ENCODE measurements around the gene C1orf159.

The C1orf159 gene

GRCh38 chr1:1058088-1058905 is 57.6 kb downstream of the C1orf159 start:
- TF ChIP-seq ZBTB7A (IDR thresholded peaks at IDR 0.05; ENCODE audit: low read depth) (no peak), EGR1 (IDR thresholded peaks at IDR 0.05) (peak; percentile 85)

GRCh38 chr1:1055841-1056736 is 59.8 kb downstream of the C1orf159 start:
- no peak for TF ChIP-seq TEAD4 (IDR thresholded peaks at IDR 0.05)
- TF ChIP-seq EGR1 (IDR thresholded peaks at IDR 0.05): no peak
- TF ChIP-seq FOXM1 (IDR thresholded peaks at IDR 0.05; ENCODE audit: borderline replicate concordance, low read depth): no peak
- no peak for TF ChIP-seq CREB1 (IDR thresholded peaks at IDR 0.05; ENCODE audit: low read depth)

GRCh38 chr1:1054971-1055370 is 60.9 kb downstream of the C1orf159 start:
- no peak for TF ChIP-seq CREB1 (IDR thresholded peaks at IDR 0.05; ENCODE audit: low read depth)
- TF ChIP-seq MAX (IDR thresholded peaks at IDR 0.05): no peak
- TF ChIP-seq USF1 (IDR thresholded peaks at IDR 0.05): no peak
- TF ChIP-seq YY1 (IDR thresholded peaks at IDR 0.05; ENCODE audit: low read depth): no peak
- no peak for TF ChIP-seq FOXM1 (IDR thresholded peaks at IDR 0.05; ENCODE audit: borderline replicate concordance, low read depth)
- no peak for TF ChIP-seq ZBTB7A (IDR thresholded peaks at IDR 0.05; ENCODE audit: low read depth)
- no peak for TF ChIP-seq TAF1 (IDR thresholded peaks at IDR 0.05; ENCODE audit: low read depth)
- TF ChIP-seq REST (IDR thresholded peaks at IDR 0.05; ENCODE audit: low read depth): no peak
- no peak for TF ChIP-seq CEBPB (IDR thresholded peaks at IDR 0.05)
- TF ChIP-seq TCF12 (IDR thresholded peaks at IDR 0.05; ENCODE audit: low read depth): no peak
- no peak for TF ChIP-seq RAD21 (IDR thresholded peaks at IDR 0.05; ENCODE audit: low read depth)
- no peak for TF ChIP-seq TEAD4 (IDR thresholded peaks at IDR 0.05)
- no peak for TF ChIP-seq EP300 (IDR thresholded peaks at IDR 0.05; ENCODE audit: borderline replicate concordance)

- TF ChIP-seq USF1 (IDR thresholded peaks at IDR 0.05): no peak
- TF ChIP-seq RAD21 (IDR thresholded peaks at IDR 0.05; ENCODE audit: low read depth): no peak
- no peak for TF ChIP-seq CEBPB (IDR thresholded peaks at IDR 0.05)
These were observed 61.7 kb downstream of the C1orf159 start for GRCh38 chr1:1054099-1054700.

GRCh38 chr1:1053682-1054081 is 62.2 kb downstream of the C1orf159 start:
- TF ChIP-seq TCF12 (IDR thresholded peaks at IDR 0.05; ENCODE audit: low read depth): no peak
- no peak for TF ChIP-seq CREB1 (IDR thresholded peaks at IDR 0.05; ENCODE audit: low read depth)
- no peak for TF ChIP-seq YY1 (IDR thresholded peaks at IDR 0.05; ENCODE audit: low read depth)
- no peak for TF ChIP-seq NFIC (IDR thresholded peaks at IDR 0.05)
- TF ChIP-seq TAF1 (IDR thresholded peaks at IDR 0.05; ENCODE audit: low read depth): no peak
- TF ChIP-seq EGR1 (IDR thresholded peaks at IDR 0.05): no peak

- TF ChIP-seq CREB1 (IDR thresholded peaks at IDR 0.05; ENCODE audit: low read depth) (no peak), YY1 (IDR thresholded peaks at IDR 0.05; ENCODE audit: low read depth) (no peak), EP300 (IDR thresholded peaks at IDR 0.05; ENCODE audit: borderline replicate concordance) (no peak), USF1 (IDR thresholded peaks at IDR 0.05) (no peak), TAF1 (IDR thresholded peaks at IDR 0.05; ENCODE audit: low read depth) (no peak), EGR1 (IDR thresholded peaks at IDR 0.05) (no peak), TEAD4 (IDR thresholded peaks at IDR 0.05) (no peak), REST (IDR thresholded peaks at IDR 0.05; ENCODE audit: low read depth) (no peak), MAX (IDR thresholded peaks at IDR 0.05) (no peak), ZBTB7A (IDR thresholded peaks at IDR 0.05; ENCODE audit: low read depth) (no peak), NFIC (IDR thresholded peaks at IDR 0.05) (no peak)
These were observed 62.9 kb downstream of the C1orf159 start for GRCh38 chr1:1053022-1053421.

Measured in Ishikawa (cell line).